Measurements from ENCODE around the gene MRAS. TPM values are rescaled to one million over a fixed set of nuclear protein-coding genes. Genes with fewer than 3 reads are reported as not detected.

Gene MRAS
- total and polyA plus RNA-seq, 3 donors from 2014 or later, result 21.7 to 35.7 (median 27.6) TPM

DNA sequence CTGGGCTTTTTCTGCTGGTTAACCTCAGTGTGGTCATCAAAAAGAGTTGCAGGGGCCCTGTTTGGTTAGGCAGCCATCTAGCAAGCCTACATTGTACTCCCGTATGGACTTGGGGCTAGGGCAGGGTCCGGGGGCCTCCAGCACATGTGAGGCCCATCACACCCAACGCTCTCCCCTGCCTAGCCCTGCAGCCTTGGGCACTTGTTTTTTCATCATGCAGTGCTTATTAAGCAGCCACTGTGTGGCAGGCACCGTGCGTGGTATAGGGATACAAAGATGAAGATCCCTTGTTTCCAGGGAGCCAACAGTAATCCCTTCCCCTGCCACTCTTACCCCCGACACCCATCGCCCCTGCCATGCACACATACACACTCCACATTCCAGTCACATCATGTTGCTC lies 14.2 kb downstream of the MRAS start:
- intact Hi-C loops (cut with DNase I; ENCODE audit: low total_unique reads), result no loop called here
- Histone ChIP-seq H3K4me1 (peaks cover 4% of the 10 kb centered on the region), H3K9me3 (no peaks in the 10 kb centered on the region), H3K4me3 (no peak overlapping the region), H3K27me3 (no peaks in the 10 kb centered on the region), H3K27ac (no peak overlapping the region), H3K36me3 (ENCODE audit: low read depth, missing control alignments) (no peaks in the 10 kb centered on the region)
- TF ChIP-seq, protein P1, sequence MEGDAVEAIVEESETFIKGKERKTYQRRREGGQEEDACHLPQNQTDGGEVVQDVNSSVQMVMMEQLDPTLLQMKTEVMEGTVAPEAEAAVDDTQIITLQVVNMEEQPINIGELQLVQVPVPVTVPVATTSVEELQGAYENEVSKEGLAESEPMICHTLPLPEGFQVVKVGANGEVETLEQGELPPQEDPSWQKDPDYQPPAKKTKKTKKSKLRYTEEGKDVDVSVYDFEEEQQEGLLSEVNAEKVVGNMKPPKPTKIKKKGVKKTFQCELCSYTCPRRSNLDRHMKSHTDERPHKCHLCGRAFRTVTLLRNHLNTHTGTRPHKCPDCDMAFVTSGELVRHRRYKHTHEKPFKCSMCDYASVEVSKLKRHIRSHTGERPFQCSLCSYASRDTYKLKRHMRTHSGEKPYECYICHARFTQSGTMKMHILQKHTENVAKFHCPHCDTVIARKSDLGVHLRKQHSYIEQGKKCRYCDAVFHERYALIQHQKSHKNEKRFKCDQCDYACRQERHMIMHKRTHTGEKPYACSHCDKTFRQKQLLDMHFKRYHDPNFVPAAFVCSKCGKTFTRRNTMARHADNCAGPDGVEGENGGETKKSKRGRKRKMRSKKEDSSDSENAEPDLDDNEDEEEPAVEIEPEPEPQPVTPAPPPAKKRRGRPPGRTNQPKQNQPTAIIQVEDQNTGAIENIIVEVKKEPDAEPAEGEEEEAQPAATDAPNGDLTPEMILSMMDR (IDR thresholded peaks at IDR 0.05), result no peak
- no peak for TF ChIP-seq POLR2A (IDR thresholded peaks at IDR 0.05)
- DNase-seq, result no peak
- WGBS, 2 donors, result 92 to 95% methylated on average over 7 of the region's 7 CpGs

DNA sequence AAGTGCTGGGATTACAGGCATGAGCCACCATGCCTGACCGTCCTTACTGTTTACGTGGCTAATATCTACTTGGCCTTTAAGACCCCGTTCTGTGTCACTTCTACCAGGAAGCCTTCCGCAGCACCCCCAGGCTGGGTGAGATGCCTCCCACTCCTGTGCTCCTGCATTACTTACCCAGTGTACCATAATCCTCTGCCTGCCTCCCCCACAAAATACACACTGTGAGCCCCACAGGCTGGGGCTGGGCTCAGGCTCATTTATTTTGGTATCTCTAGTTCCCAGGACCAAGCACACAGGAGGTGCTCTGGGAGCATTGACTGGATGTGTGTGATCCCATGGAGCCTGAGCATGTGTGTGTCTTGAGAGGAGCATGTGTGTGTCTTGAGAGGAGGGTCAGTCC lies 14.9 kb downstream of the MRAS start:
- intact Hi-C loops (cut with DNase I; ENCODE audit: low total_unique reads), result no loop called here

DNA sequence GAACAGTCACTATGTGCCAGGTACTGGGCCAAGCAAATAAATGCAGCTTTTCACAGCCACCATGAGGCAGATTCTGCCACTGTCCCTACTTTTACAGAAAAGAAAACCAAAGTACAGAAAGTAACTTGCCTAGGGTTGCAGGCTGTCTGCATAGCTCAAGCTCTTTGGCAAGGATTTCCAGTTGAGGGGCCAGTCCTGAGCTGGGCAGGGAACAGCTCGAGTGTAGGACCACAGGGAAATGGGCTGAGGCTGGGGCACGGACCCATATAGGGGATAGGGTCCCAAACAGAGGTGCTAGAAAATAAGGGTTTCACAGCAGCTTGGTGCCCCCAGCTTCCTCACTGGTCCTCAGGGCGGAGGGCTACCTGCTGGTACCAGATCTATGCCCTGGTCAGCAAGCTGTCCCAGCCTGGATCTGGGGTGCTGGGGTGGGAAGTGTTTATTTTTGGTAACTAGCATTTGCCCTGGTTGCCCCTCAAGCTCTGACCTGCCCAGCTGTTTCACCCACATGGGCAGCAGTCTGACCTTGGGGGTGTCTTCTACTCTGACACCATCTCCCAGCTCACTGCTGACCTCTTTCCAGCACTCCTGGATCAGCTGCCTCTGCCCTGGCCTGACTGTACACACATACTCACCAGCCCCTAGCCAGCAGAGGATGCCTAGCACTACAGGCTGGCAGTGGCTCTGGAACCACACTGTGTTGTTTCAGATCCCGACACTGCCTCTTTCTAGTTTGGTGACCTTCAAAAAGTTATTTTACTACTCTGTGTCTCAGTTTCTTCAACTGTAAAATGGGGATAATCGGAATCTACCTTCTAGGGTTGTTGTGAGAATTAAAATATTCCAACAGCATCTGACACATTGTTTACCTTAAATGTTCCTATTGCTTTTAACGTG lies 16.2 kb downstream of the MRAS start:
- H3K27ac ChIP-seq, result no peak overlapping the region
- TF ChIP-seq, protein P1 (IDR thresholded peaks at IDR 0.05), result no peak
- no peak for TF ChIP-seq POLR2A (IDR thresholded peaks at IDR 0.05)
- H3K27me3 ChIP-seq, result no peaks in the 10 kb centered on the region
- no peak overlapping the region for H3K4me3 ChIP-seq
- no peak for DNase-seq
- intact Hi-C loops (cut with DNase I; ENCODE audit: low total_unique reads), result no loop called here
- H3K36me3 ChIP-seq (ENCODE audit: low read depth, missing control alignments), result no peaks in the 10 kb centered on the region
- peaks cover 21% of the 10 kb centered on the region for H3K4me1 ChIP-seq
- 71 to 91% methylated on average over 6 of the region's 6 CpGs for WGBS, 2 donors
- no peaks in the 10 kb centered on the region for H3K9me3 ChIP-seq

More for the DNA sequence above, 14.9 kb downstream of the MRAS start:
- Histone ChIP-seq H3K4me3 (no peak overlapping the region), H3K9me3 (no peaks in the 10 kb centered on the region), H3K4me1 (peaks cover 12% of the 10 kb centered on the region), H3K27me3 (no peaks in the 10 kb centered on the region), H3K27ac (no peak overlapping the region), H3K36me3 (ENCODE audit: low read depth, missing control alignments) (no peaks in the 10 kb centered on the region)
- WGBS, 2 donors, result 88 to 93% methylated on average over 4 of the region's 4 CpGs
- no peak for DNase-seq
- TF ChIP-seq POLR2A (IDR thresholded peaks at IDR 0.05), result no peak
- TF ChIP-seq, protein P1 (IDR thresholded peaks at IDR 0.05), result no peak

DNA sequence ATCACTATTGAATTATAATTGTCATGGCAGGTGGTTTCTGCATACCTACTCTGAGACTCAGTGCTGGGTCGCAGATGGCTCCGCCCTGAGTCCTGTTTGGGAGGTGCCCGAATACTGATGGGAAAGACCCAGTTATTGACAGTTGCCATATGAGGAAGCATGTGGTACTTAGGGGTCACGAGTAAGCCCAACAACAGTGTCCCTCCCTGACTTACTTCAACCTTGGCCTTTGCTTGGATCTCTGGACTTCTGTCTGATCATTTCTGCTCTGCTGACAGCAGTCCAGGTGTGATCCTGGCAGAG lies 16.8 kb downstream of the MRAS start:
- 78 to 98% methylated on average over 4 of the region's 4 CpGs for WGBS, 2 donors
- Histone ChIP-seq H3K4me3 (no peak overlapping the region), H3K4me1 (peaks cover 22% of the 10 kb centered on the region)

More for the DNA sequence above, 16.8 kb downstream of the MRAS start:
- Histone ChIP-seq H3K36me3 (ENCODE audit: low read depth, missing control alignments) (no peaks in the 10 kb centered on the region), H3K27me3 (no peaks in the 10 kb centered on the region), H3K27ac (no peak overlapping the region), H3K9me3 (no peaks in the 10 kb centered on the region)
- no peak for DNase-seq
- intact Hi-C loops (cut with DNase I; ENCODE audit: low total_unique reads), result no loop called here
- TF ChIP-seq, protein P1 (IDR thresholded peaks at IDR 0.05), result no peak
- no peak for TF ChIP-seq POLR2A (IDR thresholded peaks at IDR 0.05)

Data from testis (tissue), 3 donors.